Frontal cortex (tissue), 4 donors: Measurements from ENCODE around the gene ARHGAP8. TPM values are rescaled to one million over a fixed set of nuclear protein-coding genes. Genes with fewer than 3 reads are reported as not detected.
"Not testable (repeated sequence)": the region's sequence is repeated elsewhere in the genome, so short reads cannot be mapped to it uniquely, and the experiment has no call there.

Source experiments
- DNase-seq, 2 donors: peaks; one replicate each; pipeline ENCODE4 v3.0.0; 2012; ENCODE audit warnings: low spot score in 2 of 2
- FAIRE-seq: peaks from 2 replicates; lab custom pipeline; 2012; peaks lifted over from hg19 to GRCh38; lab: Jason Lieb, UNC
- total RNA-seq: library from RNA; depleted of rRNA; stranded (reverse); fragments of >200 nt; gene quantifications from one replicate; pipeline ENCODE4 v1.2.3, GENCODE V29; 2014
- donor health status: control.
- donor health status: control.
- donor health status: control.

The ARHGAP8 gene
- total RNA-seq, 1 donor from 2014 or later = 1.2 TPM

- DNase-seq (no peak), FAIRE-seq (no peak)
Measured at GRCh38 chr22:44845796-44846720, 93.7 kb downstream of the ARHGAP8 start.

DNA sequence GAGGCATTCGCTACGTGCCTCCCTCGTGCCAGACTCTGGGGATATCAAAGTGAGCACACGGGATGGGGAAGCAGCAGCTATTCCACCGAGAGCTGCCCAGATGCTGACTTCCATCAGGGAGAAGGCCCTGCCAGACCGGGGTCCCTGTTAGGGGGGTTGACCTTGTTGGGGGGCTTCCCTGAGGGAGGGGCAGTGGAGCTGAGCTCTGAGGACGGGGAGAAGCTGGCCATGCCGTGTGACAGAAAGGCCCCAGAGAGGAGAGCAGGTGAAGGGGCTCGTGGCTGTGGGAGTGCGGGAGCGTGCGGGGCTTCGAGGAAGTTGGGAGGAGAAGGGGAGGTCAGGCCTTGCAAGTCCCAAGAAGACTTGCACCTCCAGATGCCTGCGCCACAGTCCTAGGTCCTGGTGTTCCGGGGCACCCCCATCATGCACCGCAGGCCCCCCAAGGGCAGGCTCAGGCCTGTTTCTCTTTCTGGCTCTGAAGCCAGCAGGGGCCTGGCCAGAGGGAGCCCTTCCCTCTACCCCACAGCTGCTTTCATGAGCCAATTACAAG, 94.4 kb downstream of the ARHGAP8 start:
- DNase-seq = no peak
- no peak for FAIRE-seq

DNA sequence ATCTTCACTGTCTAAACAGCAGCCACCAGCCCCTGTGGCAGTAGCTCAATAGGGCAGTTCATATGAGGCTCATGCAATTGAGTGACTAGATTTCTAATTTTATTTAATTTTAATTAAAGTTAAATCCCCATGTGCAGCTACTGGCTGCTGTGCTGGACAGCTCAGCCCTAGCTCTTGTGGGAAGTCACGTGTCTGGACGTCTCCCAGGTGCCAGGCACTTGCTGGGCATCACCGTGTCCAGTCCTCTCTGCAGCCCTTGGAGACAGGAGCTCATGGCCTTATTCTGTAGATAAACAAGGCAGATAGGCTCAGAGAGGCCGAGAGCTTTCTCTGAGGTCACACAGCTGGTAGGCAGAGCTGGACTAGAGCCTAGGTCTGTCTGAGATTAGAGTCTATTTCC, 95.0 kb downstream of the ARHGAP8 start:
- DNase-seq (no peak), FAIRE-seq (no peak)

- no peak for DNase-seq
- FAIRE-seq = no peak
Measured at GRCh38 chr22:44847892-44848291, 95.5 kb downstream of the ARHGAP8 start.

- FAIRE-seq (no peak), DNase-seq (no peak)
Measured at GRCh38 chr22:44848296-44848741, 95.9 kb downstream of the ARHGAP8 start.

DNA sequence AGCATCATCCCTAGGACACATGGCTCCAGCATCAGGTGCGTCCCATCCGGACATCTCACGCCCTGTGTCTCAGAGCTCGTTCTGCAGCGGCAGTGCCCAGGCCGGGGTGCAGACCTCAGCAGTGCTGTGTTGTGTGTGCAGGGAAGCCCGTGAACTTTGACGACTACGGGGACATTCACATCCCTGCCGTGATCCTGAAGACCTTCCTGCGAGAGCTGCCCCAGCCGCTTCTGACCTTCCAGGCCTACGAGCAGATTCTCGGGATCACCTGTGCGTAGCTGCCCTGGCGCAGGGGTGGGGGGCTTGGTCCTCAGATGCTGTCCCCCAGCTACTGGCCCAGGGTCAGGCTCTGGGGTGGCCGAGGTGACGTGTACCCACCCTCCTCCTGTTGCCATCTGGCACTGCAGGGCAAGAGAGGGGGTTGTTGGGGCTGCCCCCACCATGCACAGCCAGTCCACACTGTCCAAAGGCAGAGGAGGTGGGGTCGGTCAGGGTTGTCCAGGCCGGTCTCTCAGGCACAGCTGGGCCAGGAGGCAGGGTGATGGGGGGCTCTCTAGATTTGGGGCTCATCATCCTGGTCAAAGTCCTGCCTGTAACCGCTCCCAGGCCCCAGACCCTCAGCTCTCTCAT, 96.5 kb downstream of the ARHGAP8 start:
- no peak for FAIRE-seq
- no peak for DNase-seq

- no peak for DNase-seq
- FAIRE-seq = no peak
Measured at GRCh38 chr22:44850946-44851345, 98.6 kb downstream of the ARHGAP8 start.

DNA sequence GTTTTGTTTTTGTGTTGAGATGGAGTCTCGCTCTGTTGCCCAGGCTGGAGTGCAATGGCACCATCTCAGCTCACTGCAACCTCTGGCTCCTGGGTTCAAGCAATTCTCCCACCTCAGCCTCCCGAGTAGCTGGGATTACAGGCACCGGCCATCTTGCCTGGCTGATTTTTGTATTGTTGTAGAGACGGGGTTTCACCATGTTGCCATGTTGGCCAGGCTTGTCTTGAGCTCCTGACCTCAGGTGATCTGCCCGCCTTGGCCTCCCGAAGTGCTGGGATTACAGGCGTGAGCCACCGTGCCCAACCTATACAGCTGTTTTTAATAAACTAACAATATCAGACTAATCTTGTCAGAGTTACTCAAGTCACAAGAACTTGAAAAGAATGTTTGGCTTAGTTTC, 102.3 kb downstream of the ARHGAP8 start:
- DNase-seq, FAIRE-seq: not testable (repeated sequence)

DNA sequence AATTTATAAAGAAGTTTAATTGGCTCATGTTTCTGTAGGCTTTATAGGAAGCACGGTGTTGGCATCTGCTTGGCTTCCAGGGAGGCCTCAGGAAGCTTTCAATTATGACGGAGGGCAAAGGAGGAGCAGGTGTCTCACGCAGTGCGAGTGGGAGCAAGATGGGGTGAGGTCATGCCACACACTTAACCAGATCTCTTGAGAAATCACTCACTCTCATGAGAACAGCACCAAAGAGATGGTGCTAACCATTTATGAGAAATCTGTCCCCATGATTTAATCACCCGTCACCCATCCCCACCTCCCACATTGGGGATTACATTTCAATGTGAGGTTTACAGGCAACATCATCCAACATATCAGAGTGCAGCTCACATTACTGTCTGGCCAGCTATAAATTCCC, 103.5 kb downstream of the ARHGAP8 start:
- DNase-seq = no peak
- no peak for FAIRE-seq

DNA sequence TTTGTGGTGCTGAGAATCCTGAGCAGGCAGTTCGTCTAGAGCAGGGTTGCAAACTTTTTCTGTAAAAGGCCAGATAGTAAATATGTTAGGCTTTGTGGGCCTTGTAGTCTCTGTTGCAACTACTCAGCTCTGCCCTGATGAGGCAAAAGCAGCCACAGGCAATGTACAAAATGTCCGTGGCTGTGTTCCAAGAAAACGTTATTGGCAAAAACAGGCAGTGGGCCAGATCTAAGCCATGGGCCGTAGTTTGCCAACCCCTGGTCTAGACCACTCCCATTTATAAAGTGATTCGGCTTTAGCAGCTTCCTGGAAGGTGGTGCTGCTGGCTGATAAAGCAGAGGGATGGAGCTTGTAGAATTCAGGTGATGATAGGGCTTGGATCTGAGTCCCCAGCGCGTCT, 106.4 kb downstream of the ARHGAP8 start:
- not testable (repeated sequence) for DNase-seq, FAIRE-seq

GRCh38 chr22:44859641-44860040, 107.3 kb downstream of the ARHGAP8 start:
- DNase-seq (no peak), FAIRE-seq (no peak)

DNA sequence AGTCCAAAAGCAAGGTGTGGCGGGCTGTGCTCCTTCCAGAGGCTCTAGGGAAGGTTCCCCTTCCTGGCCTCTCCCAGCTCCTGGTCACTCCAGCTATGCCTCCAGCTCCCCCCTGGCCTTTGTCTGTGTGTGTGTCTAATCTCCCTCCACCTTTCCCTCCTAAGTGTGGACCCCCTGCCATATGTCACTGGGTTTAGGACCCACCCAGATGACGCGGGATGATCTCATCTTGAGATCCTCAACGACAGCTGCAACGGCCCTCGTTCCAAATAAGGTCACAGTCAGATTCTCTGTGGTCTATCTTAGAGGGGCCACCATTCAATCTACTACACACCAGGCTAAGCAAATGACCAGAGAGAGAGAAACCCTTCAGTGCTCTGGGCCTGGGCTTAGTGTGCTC, 107.9 kb downstream of the ARHGAP8 start:
- no peak for DNase-seq
- no peak for FAIRE-seq

GRCh38 chr22:44861245-44861644, 108.9 kb downstream of the ARHGAP8 start:
- FAIRE-seq (no peak), DNase-seq (no peak)

DNA sequence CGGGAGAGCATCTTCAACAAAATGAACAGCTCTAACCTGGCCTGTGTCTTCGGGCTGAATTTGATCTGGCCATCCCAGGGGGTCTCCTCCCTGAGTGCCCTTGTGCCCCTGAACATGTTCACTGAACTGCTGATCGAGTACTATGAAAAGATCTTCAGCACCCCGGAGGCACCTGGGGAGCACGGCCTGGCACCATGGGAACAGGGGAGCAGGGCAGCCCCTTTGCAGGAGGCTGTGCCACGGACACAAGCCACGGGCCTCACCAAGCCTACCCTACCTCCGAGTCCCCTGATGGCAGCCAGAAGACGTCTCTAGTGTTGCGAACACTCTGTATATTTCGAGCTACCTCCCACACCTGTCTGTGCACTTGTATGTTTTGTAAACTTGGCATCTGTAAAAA, 109.9 kb downstream of the ARHGAP8 start:
- FAIRE-seq = no peak
- no peak for DNase-seq

GRCh38 chr22:44862981-44863860, 110.8 kb downstream of the ARHGAP8 start:
- FAIRE-seq = no peak
- no peak for DNase-seq

DNA sequence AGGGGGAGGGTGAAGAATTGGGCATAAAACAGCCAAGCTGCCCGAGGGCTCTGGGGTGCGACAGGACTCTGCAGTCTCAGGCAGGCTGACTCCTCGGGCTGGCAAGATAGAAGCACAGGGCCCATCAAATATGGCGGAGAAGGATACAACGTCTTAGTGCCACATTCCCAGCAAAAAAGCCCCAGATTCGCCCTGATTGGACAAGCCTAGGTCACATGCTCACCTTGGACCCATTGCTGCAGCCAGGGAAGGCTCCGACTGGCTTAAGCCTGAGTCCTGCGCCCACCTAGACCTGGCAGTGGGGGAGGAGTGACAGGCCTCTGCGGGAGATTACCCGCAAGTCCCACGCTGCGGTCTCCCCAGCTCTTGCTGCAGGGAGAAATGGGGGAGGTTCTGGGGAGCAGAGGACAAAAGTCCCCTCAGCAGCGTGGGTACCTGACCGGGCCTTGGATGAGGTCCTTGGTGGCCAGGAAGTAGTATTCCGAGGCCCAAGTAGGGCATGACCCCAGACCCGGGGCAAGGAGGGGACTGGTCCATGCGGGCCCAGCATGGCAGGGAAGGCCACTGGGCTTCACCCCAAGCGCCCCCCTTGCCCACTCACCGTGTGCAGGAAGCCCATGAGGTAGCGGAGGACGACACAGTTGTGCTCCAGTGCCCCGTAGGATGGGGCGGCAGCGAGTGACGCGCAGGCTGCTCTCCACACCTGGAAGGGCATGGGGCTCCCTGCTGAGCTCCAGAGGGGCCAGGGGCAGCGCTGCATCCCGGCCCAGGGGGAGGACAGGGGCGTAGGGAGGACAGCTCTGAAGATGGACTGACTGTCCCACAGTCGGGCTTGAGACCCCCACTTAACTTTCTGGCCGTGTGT, 113.0 kb downstream of the ARHGAP8 start:
- FAIRE-seq (no peak), DNase-seq (no peak)

- no peak for DNase-seq
- no peak for FAIRE-seq
Measured at GRCh38 chr22:44869196-44869595, 116.8 kb downstream of the ARHGAP8 start.

- FAIRE-seq (no peak), DNase-seq (no peak)
Measured at GRCh38 chr22:44870021-44870420, 117.6 kb downstream of the ARHGAP8 start.

DNA sequence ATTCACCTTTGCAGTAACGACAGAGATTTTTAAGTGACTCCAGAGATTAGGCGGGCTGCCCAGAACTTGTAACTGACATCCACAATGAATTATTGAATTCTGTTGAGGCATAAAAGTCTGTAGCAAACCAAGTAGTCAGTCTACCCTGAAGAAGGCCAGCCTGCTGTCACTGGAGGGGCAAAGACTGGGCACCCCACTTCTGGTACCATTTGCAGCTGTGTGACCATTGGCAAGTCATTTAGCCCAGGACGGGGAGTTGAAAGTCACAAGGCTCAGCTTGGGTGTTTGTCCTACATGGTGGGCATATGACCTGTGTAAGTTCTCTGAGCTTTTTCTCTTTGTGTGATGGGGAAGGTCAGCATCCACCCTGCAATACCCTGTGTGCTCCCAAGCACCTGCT, 119.4 kb downstream of the ARHGAP8 start:
- no peak for FAIRE-seq
- DNase-seq = no peak
